ENCODE data around the gene MED14.
A peak's percentile ranks its signal among the peaks of the same experiment; 100 is the strongest.
"Not testable (repeated sequence)": the region's sequence is repeated elsewhere in the genome, so short reads cannot be mapped to it uniquely, and the experiment has no call there.

Gene MED14

GRCh38 chrX:40735325-40736169, at the start of gene MED14:
TSS of gene MED14 (minus strand) at chrX:40735542. CDS start at chrX:40735412, 130 bp downstream.
- peak; percentile 72 to 81 (median 78) for DNase-seq

GRCh38 chrX:40784516-40785151, 49.3 kb upstream of the MED14 start:
- no peak for DNase-seq

GRCh38 chrX:40782644-40783259, 47.4 kb upstream of the MED14 start:
- DNase-seq, result not testable (repeated sequence)

- no peak for DNase-seq
Measured at GRCh38 chrX:40780951-40781350, 45.6 kb upstream of the MED14 start.

- DNase-seq, result no peak
Measured at GRCh38 chrX:40780082-40780481, 44.7 kb upstream of the MED14 start.

GRCh38 chrX:40778861-40779575, 43.7 kb upstream of the MED14 start:
- no peak for DNase-seq

- no peak for DNase-seq
Measured at GRCh38 chrX:40773809-40774208, 38.5 kb upstream of the MED14 start.

- DNase-seq, result no peak
Measured at GRCh38 chrX:40773188-40773587, 37.8 kb upstream of the MED14 start.

GRCh38 chrX:40772290-40772689, 36.9 kb upstream of the MED14 start:
- no peak for DNase-seq

- DNase-seq, result no peak
Measured at GRCh38 chrX:40761762-40762161, 26.4 kb upstream of the MED14 start.

GRCh38 chrX:40759374-40759773, 24.0 kb upstream of the MED14 start:
- no peak for DNase-seq

GRCh38 chrX:40757058-40757457, 21.7 kb upstream of the MED14 start:
- no peak for DNase-seq

GRCh38 chrX:40755291-40756249, 20.2 kb upstream of the MED14 start:
- no peak for DNase-seq

GRCh38 chrX:40749681-40750494, 14.5 kb upstream of the MED14 start:
- no peak for DNase-seq

GRCh38 chrX:40748977-40749376, 13.6 kb upstream of the MED14 start:
- no peak for DNase-seq

GRCh38 chrX:40746521-40746920, 11.2 kb upstream of the MED14 start:
- DNase-seq, result no peak

GRCh38 chrX:40736170-40736505, 796 bp upstream of the MED14 start:
- no peak for DNase-seq

- DNase-seq, result peak in 1 of 4 experiments; percentile 24
Measured at GRCh38 chrX:40734971-40735324, 394 bp downstream of the MED14 start.

GRCh38 chrX:40733706-40734105, 1.6 kb downstream of the MED14 start:
- DNase-seq, result no peak

GRCh38 chrX:40732499-40732898, 2.8 kb downstream of the MED14 start:
- DNase-seq, result not testable (repeated sequence)

All from activated CD4-positive, CD25-positive, alpha-beta regulatory T cell (primary cell).